BE2C (cell line): ENCODE measurements around the gene SLC39A3.

Experiments
- DNase-seq: peaks from one replicate; pipeline ENCODE4 v3.0.0-alpha.2; 2020
- H3K27me3 ChIP-seq: fragments of 250-450 bp; sonication (Bioruptor Pico); 2 replicates; pipeline ENCODE4 v1.5.1; 2020; ENCODE audit warnings: mild to moderate bottlenecking
- H3K36me3 ChIP-seq: fragments of 250-450 bp; sonication (Bioruptor Pico); 2 replicates; pipeline ENCODE4 v1.5.1; 2020; ENCODE audit warnings: mild to moderate bottlenecking
- H3K4me1 ChIP-seq: fragments of 250-450 bp; sonication (Bioruptor Pico); 2 replicates; pipeline ENCODE4 v1.5.1; 2020
- H3K4me3 ChIP-seq: 2 replicates; pipeline ENCODE4 v1.5.1; 2011; ENCODE audit warnings: low read depth, low read length
- H3K9me3 ChIP-seq: fragments of 250-450 bp; sonication (Bioruptor Pico); 2 replicates; pipeline ENCODE4 v1.5.1; 2020
- TF ChIP-seq, protein P1 (sequence below): IDR thresholded peaks from 2 replicates; pipeline ENCODE4 v1.5.1; 2012; ENCODE audit warnings: mild to moderate bottlenecking, low read depth, low read length

The SLC39A3 gene

DNA sequence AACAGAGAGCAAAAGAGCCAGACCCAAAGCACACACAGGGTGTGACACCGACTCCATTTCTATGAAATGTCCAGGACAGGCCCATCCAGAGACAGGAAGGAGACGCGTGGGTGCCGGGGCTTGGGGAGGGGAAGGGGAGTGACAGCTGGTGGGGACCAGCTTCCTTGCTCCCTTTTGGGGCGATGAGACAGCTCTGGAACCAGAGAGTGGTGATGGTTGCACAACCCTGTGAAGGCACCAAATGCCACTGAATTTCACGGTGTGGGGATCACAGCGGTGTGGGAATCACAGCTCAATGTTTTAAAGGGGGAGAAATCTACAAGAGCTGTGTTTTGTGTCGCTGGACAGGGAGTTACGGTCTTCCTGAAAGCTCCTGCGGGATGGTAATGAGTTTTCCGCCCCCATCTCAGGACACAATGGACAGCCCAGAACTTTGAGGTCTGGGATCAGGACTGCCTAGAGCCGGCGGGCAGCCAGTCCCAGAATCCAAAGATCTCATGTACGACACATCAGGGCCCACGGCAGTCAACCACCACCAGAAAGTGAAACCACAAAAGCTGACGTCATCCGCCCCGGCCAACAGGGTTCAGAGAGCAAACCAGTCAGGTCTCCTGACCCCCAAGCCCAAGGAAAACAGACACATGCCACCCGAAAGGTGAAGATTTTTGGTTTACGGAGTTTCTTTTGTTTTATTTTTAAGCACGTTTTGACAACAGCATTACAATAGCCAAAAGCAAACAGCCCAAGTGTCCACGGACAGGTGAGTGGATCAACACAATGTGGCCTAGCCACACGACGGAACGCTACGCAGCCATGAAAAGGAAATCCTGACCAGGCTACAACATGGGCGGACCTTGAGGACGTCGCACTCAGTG, 36.0 kb upstream of the SLC39A3 start:
- Histone ChIP-seq H3K9me3 (no peaks in the 10 kb centered on the region), H3K36me3 (peaks cover 46% of the 10 kb centered on the region), H3K4me1 (no peaks in the 10 kb centered on the region), H3K27me3 (no peaks in the 10 kb centered on the region), H3K4me3 (no peak overlapping the region)
- TF ChIP-seq, protein P1, sequence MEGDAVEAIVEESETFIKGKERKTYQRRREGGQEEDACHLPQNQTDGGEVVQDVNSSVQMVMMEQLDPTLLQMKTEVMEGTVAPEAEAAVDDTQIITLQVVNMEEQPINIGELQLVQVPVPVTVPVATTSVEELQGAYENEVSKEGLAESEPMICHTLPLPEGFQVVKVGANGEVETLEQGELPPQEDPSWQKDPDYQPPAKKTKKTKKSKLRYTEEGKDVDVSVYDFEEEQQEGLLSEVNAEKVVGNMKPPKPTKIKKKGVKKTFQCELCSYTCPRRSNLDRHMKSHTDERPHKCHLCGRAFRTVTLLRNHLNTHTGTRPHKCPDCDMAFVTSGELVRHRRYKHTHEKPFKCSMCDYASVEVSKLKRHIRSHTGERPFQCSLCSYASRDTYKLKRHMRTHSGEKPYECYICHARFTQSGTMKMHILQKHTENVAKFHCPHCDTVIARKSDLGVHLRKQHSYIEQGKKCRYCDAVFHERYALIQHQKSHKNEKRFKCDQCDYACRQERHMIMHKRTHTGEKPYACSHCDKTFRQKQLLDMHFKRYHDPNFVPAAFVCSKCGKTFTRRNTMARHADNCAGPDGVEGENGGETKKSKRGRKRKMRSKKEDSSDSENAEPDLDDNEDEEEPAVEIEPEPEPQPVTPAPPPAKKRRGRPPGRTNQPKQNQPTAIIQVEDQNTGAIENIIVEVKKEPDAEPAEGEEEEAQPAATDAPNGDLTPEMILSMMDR, result no peak
- DNase-seq, result no peak

GRCh38 chr19:2774953-2775555, 35.2 kb upstream of the SLC39A3 start:
- Histone ChIP-seq H3K4me1 (no peaks in the 10 kb centered on the region), H3K36me3 (peaks cover 45% of the 10 kb centered on the region)

GRCh38 chr19:2774083-2774679, 34.4 kb upstream of the SLC39A3 start:
- TF ChIP-seq, protein P1, result no peak
- Histone ChIP-seq H3K27me3 (no peaks in the 10 kb centered on the region), H3K4me3 (no peak overlapping the region), H3K9me3 (no peaks in the 10 kb centered on the region), H3K4me1 (no peaks in the 10 kb centered on the region), H3K36me3 (peaks cover 47% of the 10 kb centered on the region)
- DNase-seq, result no peak

More at GRCh38 chr19:2774953-2775555, 35.2 kb upstream of the SLC39A3 start:
- Histone ChIP-seq H3K9me3 (no peaks in the 10 kb centered on the region), H3K27me3 (no peaks in the 10 kb centered on the region), H3K4me3 (no peak overlapping the region)
- no peak for DNase-seq
- TF ChIP-seq, protein P1, result no peak

GRCh38 chr19:2771786-2772674, 32.2 kb upstream of the SLC39A3 start:
- no peaks in the 10 kb centered on the region for H3K9me3 ChIP-seq
- no peaks in the 10 kb centered on the region for H3K27me3 ChIP-seq
- DNase-seq, result no peak
- H3K4me3 ChIP-seq, result no peak overlapping the region
- H3K4me1 ChIP-seq, result no peaks in the 10 kb centered on the region
- H3K36me3 ChIP-seq, result peaks cover 55% of the 10 kb centered on the region
- TF ChIP-seq, protein P1, result no peak

DNA sequence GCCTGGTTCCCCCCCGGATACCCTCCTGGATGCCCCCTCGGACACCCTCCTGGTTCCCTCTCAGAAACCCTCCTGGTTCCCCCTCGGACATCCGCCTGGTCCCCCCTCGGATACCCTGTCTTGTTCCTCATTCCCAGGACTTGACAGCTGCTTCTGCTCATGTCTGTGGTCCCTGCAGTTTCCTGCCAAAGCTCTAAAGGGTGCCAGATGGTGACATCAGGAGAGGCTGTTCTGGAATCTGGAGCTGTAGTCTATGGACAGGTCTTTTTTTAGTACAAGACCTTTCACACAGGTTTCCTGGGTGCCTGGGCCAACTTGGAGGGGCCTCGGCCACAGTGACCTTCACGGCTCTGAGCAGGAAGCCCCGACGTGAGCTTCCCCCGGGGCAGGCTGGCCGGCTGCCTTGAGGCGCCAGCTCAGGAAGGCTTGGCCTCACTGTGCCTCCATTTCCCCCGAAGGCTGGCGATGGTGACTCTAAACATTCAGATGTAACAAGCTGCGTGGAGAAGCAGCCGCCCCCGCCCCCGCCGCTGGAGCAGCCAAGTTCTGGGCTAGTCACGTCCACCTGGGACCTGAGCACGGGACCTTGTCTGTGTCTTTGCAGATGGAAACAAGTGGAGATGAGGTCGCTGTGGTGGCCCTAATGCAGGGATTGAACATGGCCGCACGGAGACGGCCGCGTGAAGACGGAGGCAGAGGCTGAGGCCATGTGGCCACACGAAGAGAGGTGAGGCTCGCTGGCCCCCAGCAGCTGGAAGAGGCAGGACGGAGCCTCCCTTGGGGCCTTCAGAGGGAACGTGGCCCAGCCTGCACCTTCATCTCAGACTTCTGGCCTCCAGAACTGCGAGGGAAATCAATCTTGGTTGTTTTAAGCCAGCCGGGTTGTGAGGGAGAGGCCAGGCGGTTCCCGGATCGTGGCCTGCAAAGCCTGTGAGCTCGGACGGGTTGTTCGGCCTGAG, 30.5 kb upstream of the SLC39A3 start:
- peaks cover 57% of the 10 kb centered on the region for H3K36me3 ChIP-seq
- DNase-seq, result no peak
- H3K4me1 ChIP-seq, result no peaks in the 10 kb centered on the region

More for the DNA sequence above, 30.5 kb upstream of the SLC39A3 start:
- Histone ChIP-seq H3K4me3 (no peak overlapping the region), H3K9me3 (no peaks in the 10 kb centered on the region), H3K27me3 (no peaks in the 10 kb centered on the region)
- TF ChIP-seq, protein P1, result no peak
